ENCODE measurements around the gene TUBB1.

Gene TUBB1

DNA sequence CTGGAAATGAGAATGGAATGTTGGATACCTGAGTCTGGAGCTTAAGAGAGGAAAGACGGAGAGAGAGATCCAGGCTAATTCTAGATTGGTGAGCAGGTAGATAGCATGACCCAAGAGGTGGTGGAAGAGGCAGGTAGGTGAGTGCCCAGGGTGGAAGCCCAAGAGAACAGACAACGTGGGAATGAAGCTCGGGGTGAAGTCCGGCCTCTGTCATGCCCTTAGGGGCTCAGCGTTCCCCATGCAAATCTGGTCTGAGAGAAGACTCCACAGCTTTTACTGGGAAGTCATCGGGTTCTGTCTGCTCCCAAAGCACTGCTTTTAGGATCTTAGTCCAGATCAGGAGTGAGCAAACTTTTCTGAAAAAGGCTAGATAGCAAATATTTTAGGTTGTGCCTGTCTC, 34.5 kb upstream of the TUBB1 start:
- Mint-ChIP-seq H3K4me1 (ENCODE audit: low read depth) (peaks cover 36% of the 10 kb centered on the region), H3K36me3 (ENCODE audit: low read depth) (peaks cover 53% of the 10 kb centered on the region), H3K27me3 (no peaks in the 10 kb centered on the region), H3K9me3 (no peaks in the 10 kb centered on the region), H3K4me3 (no peak overlapping the region), H3K27ac (peak overlapping the region; percentile 54)

DNA sequence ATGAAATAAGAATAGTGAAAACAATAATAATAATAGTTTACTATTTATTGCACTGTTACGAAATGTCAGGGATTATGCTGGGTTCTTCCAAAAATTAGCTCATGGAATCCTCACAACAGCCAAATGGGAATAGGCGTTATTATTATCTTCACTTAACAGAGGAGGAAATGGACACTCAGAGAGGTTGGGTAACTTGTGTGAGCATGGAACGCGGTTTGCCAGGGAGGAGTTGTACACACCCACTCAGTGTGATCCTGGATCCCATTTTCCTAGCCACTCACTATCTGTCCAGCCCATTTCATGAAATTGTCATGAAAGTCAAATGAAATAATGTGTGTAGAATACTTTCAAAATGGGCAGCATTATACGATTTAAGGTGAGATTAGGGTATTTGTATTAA, 33.6 kb upstream of the TUBB1 start:
- H3K9me3 Mint-ChIP-seq: no peaks in the 10 kb centered on the region
- H3K27ac Mint-ChIP-seq: no peak overlapping the region
- peaks cover 36% of the 10 kb centered on the region for H3K4me1 Mint-ChIP-seq (ENCODE audit: low read depth)
- no peaks in the 10 kb centered on the region for H3K27me3 Mint-ChIP-seq
- no peak overlapping the region for H3K4me3 Mint-ChIP-seq
- H3K36me3 Mint-ChIP-seq (ENCODE audit: low read depth): peaks cover 62% of the 10 kb centered on the region

DNA sequence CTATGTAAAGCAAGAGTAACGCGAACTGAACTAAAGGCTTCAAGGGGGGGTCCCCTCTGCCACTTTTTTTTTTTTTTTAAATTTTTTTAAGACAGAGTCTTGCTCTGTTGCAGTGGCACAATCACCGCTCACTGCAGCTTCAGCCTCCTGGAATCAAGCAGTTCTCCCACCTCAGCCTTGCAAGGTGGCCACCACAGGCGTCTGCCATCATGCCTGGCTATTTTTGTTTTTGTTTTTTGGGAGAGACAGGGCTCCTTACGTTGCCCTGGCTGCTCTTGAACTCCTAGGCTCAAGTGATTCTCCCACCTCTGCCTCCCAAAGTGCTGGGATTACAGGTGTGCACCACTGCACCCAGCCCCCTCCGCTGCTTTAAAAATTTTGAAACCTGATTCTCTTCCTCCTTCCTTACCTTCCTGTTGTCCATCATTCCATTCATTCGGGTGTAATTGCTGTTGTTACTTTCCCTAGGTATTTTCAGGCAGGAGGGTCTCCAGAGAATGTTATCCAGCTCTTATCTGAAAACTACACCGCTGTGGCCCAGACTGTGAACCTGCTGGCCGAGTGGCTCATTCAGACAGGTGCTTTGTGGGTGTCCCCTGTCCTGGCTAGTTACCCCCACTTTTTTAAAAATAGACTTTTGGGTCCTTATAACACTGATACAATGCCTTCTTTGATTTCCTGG, 32.8 kb upstream of the TUBB1 start:
- Mint-ChIP-seq H3K4me1 (ENCODE audit: low read depth) (peaks cover 36% of the 10 kb centered on the region), H3K27me3 (no peaks in the 10 kb centered on the region), H3K9me3 (no peaks in the 10 kb centered on the region), H3K27ac (no peak overlapping the region), H3K4me3 (no peak overlapping the region), H3K36me3 (ENCODE audit: low read depth) (peaks cover 70% of the 10 kb centered on the region)

DNA sequence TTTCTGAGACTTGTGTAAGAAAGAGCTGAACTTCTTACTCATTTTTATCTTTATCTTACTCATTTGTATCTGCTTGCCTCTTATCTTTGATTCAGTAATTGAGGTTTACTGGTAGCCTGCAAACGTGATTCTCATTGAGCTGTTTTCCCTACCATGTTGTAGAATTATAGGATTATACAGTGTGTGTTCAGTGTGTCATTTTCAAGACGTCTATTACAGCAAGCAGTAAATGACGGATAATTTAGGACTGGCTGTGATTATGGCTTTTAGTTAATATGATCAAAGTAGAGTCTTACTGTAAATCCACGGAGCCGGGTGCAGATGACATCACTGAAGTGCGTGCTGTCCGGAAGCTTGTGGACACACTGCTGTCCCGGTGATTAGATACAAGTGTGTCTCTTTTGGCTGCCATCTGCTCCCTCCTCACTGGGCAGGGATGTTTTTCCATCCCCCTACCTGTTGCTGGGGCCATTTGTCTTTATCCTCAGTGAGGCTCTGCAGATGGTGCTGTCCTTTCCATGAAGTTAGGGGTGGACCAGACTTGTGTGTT, 32.2 kb upstream of the TUBB1 start:
- Mint-ChIP-seq H3K4me3 (no peak overlapping the region), H3K36me3 (ENCODE audit: low read depth) (peaks cover 76% of the 10 kb centered on the region)

DNA sequence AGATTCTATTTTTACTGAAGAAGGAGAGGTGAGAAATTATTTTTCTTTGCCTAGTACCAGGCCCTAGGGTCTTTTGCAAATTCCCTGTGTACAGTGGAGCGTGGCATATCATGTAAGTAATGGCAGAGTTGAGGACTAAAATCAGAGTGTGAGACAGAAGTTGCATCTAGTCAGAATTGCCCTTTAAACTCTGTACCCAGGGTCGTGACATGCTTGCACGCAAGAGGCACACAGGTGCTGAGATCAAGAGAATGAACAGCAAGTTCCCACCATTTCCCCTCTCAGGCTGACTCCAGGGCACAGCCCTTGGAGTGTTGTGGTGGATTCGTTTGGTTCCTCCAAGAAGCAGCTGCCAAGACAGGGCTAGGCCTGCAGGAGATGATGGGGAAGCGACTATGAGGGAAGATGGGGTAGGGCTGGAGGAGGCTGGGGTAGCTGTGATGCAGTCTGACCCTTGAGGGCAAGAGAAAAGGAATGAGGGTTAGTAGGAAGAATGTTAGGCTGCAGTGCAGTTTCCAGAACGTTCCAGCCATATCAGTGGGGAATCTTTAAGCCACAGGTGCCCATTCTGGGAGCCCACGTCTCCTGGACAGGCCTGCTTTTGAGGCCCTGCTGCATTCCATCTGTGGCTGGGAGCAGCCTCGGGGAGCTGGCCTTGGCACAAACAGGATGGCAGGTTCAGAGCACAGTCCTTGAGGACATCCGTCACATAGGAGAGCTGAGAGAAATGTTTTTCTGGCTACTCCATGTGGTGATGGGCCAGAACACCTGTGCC, 31.3 kb upstream of the TUBB1 start:
- H3K9me3 Mint-ChIP-seq: no peaks in the 10 kb centered on the region

More for the DNA sequence above, 32.2 kb upstream of the TUBB1 start:
- no peaks in the 10 kb centered on the region for H3K9me3 Mint-ChIP-seq
- H3K27ac Mint-ChIP-seq: no peak overlapping the region
- H3K27me3 Mint-ChIP-seq: no peaks in the 10 kb centered on the region
- H3K4me1 Mint-ChIP-seq (ENCODE audit: low read depth): peaks cover 36% of the 10 kb centered on the region

DNA sequence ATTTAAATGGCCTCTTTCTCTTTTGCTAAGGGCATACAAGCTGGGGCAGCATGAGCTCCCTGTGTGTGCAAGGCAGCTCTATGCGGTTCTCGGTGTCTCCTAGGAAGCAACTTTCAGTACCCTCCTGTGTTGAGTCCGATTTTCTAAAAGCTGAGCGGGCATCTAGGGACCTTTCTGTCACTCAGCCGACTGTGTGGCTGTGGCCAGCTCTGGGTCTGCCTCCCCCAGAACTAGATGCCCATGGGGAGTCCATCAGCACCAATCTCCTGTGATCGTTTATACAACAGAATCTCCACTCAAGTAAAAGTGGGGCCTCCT, 30.7 kb upstream of the TUBB1 start:
- Mint-ChIP-seq H3K27me3 (no peaks in the 10 kb centered on the region), H3K4me3 (no peak overlapping the region), H3K36me3 (ENCODE audit: low read depth) (peaks cover 81% of the 10 kb centered on the region), H3K4me1 (ENCODE audit: low read depth) (peaks cover 23% of the 10 kb centered on the region), H3K27ac (no peak overlapping the region), H3K9me3 (no peaks in the 10 kb centered on the region)

More for the DNA sequence above, 31.3 kb upstream of the TUBB1 start:
- Mint-ChIP-seq H3K27ac (no peak overlapping the region), H3K36me3 (ENCODE audit: low read depth) (peaks cover 79% of the 10 kb centered on the region), H3K27me3 (no peaks in the 10 kb centered on the region), H3K4me1 (ENCODE audit: low read depth) (peaks cover 27% of the 10 kb centered on the region), H3K4me3 (no peak overlapping the region)

DNA sequence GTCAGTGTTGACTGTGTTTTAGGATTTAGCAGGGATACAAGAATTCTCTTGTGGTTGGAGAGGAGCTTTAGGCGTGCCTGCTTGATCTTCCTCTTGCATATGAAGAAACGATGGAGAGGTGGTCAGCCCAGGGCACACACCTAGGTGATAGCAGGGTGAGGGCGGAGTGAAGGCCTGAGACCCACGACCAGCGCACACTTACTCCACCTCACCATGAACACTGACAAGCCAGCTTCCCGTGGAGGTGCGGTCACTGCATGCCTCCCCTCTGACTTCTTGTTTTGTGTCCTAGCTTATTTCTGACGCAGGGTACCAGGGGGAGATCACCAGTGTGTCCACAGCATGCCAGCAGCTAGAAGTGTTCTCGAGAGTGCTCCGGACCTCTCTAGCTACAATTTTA, 30.0 kb upstream of the TUBB1 start:
- no peak overlapping the region for H3K27ac Mint-ChIP-seq
- peaks cover 18% of the 10 kb centered on the region for H3K4me1 Mint-ChIP-seq (ENCODE audit: low read depth)
- peaks cover 79% of the 10 kb centered on the region for H3K36me3 Mint-ChIP-seq (ENCODE audit: low read depth)
- H3K4me3 Mint-ChIP-seq: no peak overlapping the region
- no peaks in the 10 kb centered on the region for H3K27me3 Mint-ChIP-seq
- no peaks in the 10 kb centered on the region for H3K9me3 Mint-ChIP-seq

DNA sequence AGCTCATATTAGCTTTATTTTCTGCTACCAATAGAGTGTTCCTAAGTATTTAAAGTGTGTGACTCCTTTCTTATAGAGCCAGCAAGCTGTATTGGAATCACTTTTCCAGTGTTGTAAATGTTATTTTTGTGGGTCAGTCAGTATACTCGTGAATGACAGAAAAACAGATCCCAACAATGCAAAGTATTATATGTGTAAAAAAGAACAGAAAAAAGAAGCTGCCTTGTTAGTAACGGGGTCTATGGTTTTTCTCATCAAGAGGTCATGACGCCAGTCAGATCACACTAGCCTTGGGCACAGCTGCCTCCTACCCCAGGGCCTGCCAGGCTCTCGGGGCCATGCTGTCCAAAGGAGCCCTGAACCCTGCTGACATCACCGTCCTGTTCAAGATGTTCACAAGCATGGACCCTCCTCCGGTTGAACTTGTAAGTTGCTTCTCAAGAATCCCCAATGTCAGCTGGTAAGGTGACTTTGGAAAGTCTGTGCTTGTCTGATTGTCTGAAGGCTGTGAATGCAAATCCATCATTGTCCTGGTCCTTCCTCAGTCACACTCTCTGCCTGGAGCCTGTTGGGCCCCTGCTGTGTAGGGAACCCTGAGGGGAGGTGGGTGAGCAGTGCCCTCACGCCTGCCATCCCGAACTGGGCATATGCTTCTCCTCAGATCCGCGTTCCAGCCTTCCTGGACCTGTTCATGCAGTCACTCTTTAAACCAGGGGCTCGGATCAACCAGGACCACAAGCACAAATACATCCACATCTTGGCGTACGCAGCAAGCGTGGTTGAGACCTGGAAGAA, 28.4 kb upstream of the TUBB1 start:
- Mint-ChIP-seq H3K9me3 (no peaks in the 10 kb centered on the region), H3K27ac (peak overlapping the region; percentile 36), H3K4me1 (ENCODE audit: low read depth) (peaks cover 9% of the 10 kb centered on the region), H3K4me3 (no peak overlapping the region), H3K36me3 (ENCODE audit: low read depth) (peaks cover 84% of the 10 kb centered on the region), H3K27me3 (no peaks in the 10 kb centered on the region)

DNA sequence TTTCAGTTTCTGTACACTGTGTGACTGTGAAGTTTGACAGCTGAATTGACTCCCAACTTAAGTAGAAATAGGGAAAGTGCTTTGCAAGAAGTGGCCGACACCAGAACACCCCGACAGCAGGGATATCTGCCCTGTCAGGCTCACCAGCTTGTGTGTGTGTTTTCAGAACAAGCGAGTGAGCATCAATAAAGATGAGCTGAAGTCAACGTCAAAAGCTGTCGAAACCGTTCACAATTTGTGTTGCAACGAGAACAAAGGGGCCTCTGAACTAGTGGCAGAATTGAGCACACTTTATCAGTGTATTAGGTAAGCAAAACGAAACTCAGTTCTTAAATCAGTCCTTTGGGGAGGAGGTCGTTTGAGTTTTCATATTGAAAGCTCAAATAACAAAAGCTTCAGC, 27.5 kb upstream of the TUBB1 start:
- Mint-ChIP-seq H3K27ac (no peak overlapping the region), H3K4me3 (no peak overlapping the region), H3K36me3 (ENCODE audit: low read depth) (peaks cover 85% of the 10 kb centered on the region), H3K27me3 (no peaks in the 10 kb centered on the region), H3K4me1 (ENCODE audit: low read depth) (peaks cover 6% of the 10 kb centered on the region), H3K9me3 (no peaks in the 10 kb centered on the region)

DNA sequence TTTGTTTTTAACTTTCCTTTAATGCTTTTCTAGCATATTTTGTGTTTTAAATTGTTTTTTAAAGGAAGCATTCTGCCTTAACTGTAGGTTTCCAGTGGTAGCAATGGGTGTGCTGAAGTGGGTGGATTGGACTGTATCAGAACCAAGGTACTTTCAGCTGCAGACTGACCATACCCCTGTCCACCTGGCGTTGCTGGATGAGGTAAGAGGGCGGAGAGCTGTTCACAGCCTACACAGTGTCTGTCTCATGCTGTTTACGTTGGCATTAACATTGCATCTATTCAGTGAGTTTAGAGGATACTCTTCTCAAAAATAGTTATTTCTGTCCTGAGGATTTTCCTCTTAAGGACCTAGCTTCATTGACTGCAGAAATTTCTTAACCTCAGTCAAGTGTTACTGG, 26.3 kb upstream of the TUBB1 start:
- peak overlapping the region; percentile 45 for H3K27ac Mint-ChIP-seq

DNA sequence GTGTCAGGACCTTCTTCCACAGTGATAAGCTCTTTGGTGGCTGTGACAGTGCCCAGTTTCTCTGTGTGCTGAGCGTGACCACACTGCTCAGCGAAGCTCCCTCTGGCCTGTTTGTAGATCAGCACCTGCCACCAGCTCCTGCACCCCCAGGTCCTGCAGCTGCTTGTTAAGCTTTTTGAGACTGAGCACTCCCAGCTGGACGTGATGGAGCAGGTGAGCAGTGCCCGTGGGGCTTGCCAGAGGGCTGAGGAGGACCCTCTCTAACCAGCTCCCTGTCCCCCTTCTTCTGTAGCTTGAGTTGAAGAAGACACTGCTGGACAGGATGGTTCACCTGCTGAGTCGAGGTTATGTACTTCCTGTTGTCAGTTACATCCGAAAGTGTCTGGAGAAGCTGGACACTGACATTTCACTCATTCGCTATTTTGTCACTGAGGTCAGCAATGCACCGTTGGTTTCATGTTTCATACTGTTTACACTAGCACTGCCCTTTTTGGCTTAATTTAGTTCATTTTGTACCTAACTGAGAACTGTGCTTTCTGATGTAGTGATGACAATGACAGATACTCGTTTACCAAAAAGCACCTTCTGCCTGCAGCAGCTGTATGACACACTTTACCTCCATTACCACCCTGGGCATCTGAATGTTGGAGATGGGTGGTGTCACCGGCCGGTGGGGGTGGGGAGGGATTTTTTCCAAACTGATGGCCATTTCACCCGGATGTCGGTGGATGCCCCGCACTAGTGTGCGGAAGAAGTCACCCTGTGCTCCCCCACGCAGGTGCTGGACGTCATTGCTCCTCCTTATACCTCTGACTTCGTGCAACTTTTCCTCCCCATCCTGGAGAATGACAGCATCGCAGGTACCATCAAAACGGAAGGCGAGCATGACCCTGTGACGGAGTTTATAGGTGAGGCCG, 25.6 kb upstream of the TUBB1 start:
- H3K27ac Mint-ChIP-seq: no peak overlapping the region

More for the DNA sequence above, 26.3 kb upstream of the TUBB1 start:
- Mint-ChIP-seq H3K9me3 (no peaks in the 10 kb centered on the region), H3K4me3 (no peak overlapping the region), H3K4me1 (ENCODE audit: low read depth) (peaks cover 6% of the 10 kb centered on the region), H3K36me3 (ENCODE audit: low read depth) (peaks cover 84% of the 10 kb centered on the region), H3K27me3 (no peaks in the 10 kb centered on the region)

DNA sequence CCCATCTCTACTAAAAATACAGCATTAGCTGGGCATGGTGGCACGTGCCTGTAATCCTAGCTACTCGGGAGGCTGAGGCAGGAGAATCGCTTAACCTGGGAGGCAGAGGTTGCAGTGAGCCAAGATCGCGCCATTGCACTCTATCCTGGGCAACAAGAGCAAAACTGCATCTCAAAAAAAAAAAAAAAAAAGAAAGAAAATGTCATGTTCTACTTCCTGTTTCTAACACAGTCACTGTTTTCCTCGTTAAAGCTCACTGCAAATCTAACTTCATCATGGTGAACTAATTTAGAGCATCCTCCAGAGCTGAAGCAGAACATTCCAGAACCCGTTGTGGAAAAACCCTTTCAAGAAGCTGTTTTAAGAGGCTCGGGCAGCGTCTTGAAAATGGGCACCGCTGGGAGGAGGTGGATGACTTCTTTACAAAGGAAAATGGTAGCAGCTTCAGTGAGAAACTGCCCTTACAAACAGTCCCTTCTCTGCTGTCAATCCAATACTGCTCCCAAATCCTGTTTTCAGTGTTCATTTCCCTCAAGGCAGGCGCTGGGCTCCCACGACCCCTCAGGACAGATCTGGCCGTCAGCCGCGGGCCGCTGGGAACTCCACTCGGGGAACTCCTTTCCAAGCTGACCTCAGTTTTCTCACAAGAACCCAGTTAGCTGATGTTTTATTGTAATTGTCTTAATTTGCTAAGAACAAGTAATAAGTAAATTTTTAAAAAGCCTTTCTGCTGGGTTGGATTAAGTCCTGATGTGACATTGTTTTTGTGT, 24.7 kb upstream of the TUBB1 start:
- no peaks in the 10 kb centered on the region for H3K9me3 Mint-ChIP-seq
- H3K27ac Mint-ChIP-seq: peak overlapping the region; percentile 52
- H3K4me3 Mint-ChIP-seq: no peak overlapping the region
- peaks cover 6% of the 10 kb centered on the region for H3K4me1 Mint-ChIP-seq (ENCODE audit: low read depth)
- H3K27me3 Mint-ChIP-seq: no peaks in the 10 kb centered on the region
- H3K36me3 Mint-ChIP-seq (ENCODE audit: low read depth): peaks cover 76% of the 10 kb centered on the region

More for the DNA sequence above, 25.6 kb upstream of the TUBB1 start:
- H3K4me3 Mint-ChIP-seq: no peak overlapping the region
- H3K36me3 Mint-ChIP-seq (ENCODE audit: low read depth): peaks cover 83% of the 10 kb centered on the region
- no peaks in the 10 kb centered on the region for H3K27me3 Mint-ChIP-seq
- no peaks in the 10 kb centered on the region for H3K9me3 Mint-ChIP-seq
- peaks cover 6% of the 10 kb centered on the region for H3K4me1 Mint-ChIP-seq (ENCODE audit: low read depth)

DNA sequence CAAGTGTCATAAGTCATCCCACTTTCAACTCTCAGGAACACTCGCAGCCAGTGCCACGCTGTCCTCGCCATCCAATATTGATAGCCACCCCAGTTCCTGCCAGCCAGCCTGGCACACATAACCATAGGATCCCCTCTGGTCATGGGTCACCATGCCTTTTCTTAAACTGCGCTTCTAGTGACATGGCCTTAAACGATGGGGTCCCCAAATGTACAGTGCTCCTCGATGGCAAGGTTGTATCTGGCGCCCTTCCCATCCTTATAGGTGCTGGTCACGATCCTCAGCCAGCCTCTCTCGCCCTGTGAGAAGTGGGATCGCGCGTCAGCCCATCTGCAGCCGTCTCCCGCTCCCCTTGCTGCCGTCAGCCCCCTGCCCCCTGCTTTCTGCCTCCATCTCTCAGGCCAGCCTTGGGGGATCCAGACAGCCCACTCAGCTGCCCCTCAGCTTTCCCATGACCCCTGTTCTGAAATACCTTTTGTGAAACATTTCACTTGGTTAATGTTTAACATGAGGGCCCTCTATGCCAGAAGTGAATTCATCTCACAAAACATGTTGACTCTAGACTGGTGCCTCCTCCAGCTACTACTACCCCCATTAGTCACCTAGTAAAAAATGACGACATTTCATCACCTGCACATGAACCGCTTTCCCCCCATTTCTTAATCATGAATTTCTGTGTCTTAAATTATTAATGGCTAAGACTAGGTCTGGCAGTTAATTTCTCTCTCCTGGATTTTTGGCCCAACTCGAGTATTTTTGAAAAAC, 23.6 kb upstream of the TUBB1 start:
- Mint-ChIP-seq H3K27ac (peak overlapping the region; percentile 69), H3K4me1 (ENCODE audit: low read depth) (peaks cover 6% of the 10 kb centered on the region), H3K36me3 (ENCODE audit: low read depth) (peaks cover 66% of the 10 kb centered on the region), H3K27me3 (no peaks in the 10 kb centered on the region), H3K9me3 (no peaks in the 10 kb centered on the region), H3K4me3 (no peak overlapping the region)
